ENCODE results near the gene CARD6.

GRCh38 chr5:40846371-40846770, 5.2 kb downstream of the CARD6 start:
- TF ChIP-seq CTCF (IDR thresholded peaks at IDR 0.05) (no peak), POLR2A (IDR thresholded peaks at IDR 0.05) (no peak)

Measured in uterus (tissue), 2 donors.